ENCODE measurements around the gene BIN1. TPM values are rescaled to one million over a fixed set of nuclear protein-coding genes. Genes with fewer than 3 reads are reported as not detected.
A peak's percentile ranks its signal among the peaks of the same experiment; 100 is the strongest.

BIN1 gene
- total and polyA plus RNA-seq, 12 donors = 62.1 to 207 (median 125) TPM

DNA sequence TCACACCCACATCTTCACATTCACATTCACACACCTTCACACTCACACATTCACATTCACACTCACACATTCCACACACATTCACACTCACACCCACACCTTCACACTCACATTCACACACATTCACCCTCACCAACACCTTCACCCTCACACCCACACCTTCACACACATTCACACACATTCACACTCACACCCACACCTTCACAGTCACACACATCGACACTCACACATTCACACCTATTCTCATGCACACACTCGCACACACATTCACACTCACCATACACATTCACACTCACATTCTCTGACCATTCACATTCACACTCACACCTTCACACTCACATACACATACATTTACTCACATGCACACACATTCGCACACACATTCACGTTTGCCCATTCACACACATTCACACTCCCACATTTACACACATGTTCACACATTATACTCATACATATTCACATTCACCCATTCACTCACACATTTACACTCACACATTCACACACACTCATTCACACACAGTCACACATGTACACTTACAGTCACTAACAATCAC lies 62.7 kb downstream of the BIN1 start:
- Histone ChIP-seq H3K9me3 (replicated peaks in 1 of 3) (no peaks in the 10 kb centered on the region), H3K36me3 (replicated peaks in 1 of 2) (peaks cover 0 to 12% of the 10 kb centered on the region in 2 donors), H3K4me3 (no peak overlapping the region), H3K4me1 (replicated peaks in 1 of 2) (peaks cover 0 to 12% of the 10 kb centered on the region in 2 donors), H3K27ac (no peak overlapping the region), H3K27me3 (no peaks in the 10 kb centered on the region)
- 89 to 95% (median 91%) methylated on average over 4 of the region's 4 CpGs for WGBS, 4 donors
- TF ChIP-seq, protein P1, sequence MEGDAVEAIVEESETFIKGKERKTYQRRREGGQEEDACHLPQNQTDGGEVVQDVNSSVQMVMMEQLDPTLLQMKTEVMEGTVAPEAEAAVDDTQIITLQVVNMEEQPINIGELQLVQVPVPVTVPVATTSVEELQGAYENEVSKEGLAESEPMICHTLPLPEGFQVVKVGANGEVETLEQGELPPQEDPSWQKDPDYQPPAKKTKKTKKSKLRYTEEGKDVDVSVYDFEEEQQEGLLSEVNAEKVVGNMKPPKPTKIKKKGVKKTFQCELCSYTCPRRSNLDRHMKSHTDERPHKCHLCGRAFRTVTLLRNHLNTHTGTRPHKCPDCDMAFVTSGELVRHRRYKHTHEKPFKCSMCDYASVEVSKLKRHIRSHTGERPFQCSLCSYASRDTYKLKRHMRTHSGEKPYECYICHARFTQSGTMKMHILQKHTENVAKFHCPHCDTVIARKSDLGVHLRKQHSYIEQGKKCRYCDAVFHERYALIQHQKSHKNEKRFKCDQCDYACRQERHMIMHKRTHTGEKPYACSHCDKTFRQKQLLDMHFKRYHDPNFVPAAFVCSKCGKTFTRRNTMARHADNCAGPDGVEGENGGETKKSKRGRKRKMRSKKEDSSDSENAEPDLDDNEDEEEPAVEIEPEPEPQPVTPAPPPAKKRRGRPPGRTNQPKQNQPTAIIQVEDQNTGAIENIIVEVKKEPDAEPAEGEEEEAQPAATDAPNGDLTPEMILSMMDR (IDR thresholded peaks at IDR 0.05) = no peak
- DNase-seq = peak in 1 of 7 donors; percentile 40
- intact Hi-C loops (cut with DNase I) = loop anchor here in 1 of 2 donors (10.0 kb wide), 1 partner anchor 251 kb away; the partner anchor contains the start of gene ERCC3

DNA sequence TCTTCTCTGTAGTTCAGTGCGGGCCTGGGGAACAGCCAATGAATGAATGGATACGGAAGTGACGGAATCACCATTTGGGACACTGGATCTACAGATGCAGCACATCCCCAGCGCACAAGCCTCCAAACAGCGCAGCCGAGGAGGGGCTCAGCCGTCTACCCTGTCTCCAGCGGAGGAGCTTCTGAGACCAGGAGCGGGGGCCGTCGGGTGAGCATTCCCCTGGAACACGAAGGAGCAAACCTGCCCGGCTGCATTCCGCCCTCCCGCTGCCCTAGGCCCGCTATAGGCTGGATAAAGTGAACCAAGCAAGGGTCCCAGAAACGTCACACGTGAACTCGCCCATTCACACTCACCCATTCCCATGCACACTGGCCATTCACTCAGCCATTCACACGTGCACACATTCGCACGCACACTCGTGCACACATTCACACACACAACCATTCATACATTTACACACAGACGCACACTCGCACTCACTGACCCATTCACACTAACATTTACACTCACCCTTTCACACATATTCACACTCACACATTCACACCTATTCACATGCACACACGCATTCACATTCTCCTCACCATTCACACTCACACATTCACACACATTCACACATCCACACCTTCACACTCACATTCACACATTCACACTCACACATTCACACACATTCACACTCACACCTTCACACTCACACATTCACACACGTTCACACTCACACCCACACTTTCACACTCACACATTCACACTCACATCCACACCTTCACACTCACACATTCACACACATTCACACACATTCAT lies 63.4 kb downstream of the BIN1 start:
- Histone ChIP-seq H3K27ac (no peak overlapping the region), H3K27me3 (no peaks in the 10 kb centered on the region), H3K36me3 (replicated peaks in 1 of 2) (peaks cover 0 to 8% of the 10 kb centered on the region in 2 donors), H3K4me3 (no peak overlapping the region), H3K4me1 (replicated peaks in 1 of 2) (peaks cover 0 to 12% of the 10 kb centered on the region in 2 donors), H3K9me3 (replicated peaks in 1 of 3) (no peaks in the 10 kb centered on the region)
- WGBS, 4 donors = 89 to 93% (median 92%) methylated on average over 27 of the region's 27 CpGs
- intact Hi-C loops (cut with DNase I) = loop anchor here in 1 of 2 donors (10.0 kb wide), 1 partner anchor 251 kb away; the partner anchor contains the start of gene ERCC3
- DNase-seq = peak in 1 of 7 donors; percentile 47
- TF ChIP-seq, protein P1 (IDR thresholded peaks at IDR 0.05) = no peak
- no peak for TF ChIP-seq POLR2A (IDR thresholded peaks at IDR 0.05)

DNA sequence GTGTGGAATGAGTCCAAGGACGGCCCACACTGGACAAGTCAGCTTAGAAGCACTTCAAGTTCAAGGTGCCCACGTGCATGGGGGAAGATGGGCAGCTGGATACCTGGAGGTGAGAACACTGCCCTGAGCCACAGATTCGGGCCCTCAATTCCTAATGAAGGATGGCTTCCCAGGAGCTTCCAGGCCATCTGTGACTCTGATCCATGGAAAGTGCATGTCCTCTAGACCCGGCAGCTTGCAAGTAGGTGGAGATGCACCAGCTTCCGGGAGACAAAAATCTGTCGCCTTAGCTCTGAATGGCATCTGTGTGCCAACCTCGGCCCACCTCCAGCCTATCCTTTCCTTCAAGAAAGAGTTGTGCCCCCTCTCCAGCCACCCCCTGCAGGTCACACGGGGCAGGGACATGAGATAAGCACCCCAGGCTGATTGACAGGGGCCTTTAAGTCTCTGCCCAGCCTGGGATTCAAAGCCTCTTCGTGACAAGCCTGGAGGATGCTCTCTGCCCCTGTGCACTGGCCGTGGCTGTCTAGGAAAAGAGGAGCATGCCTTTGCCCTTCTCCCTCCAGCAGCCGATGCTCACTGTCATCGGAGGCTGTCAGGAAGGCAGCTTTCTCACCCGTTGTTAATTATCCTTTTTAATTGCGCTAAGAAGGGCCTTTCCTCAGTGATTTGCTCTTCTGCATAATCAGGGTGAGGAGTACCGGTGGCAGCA lies 65.5 kb downstream of the BIN1 start:
- Histone ChIP-seq H3K27ac (no peak overlapping the region), H3K36me3 (replicated peaks in 1 of 2) (no peaks in the 10 kb centered on the region), H3K4me3 (no peak overlapping the region), H3K27me3 (no peaks in the 10 kb centered on the region), H3K4me1 (replicated peaks in 1 of 2) (peaks cover 0 to 12% of the 10 kb centered on the region in 2 donors), H3K9me3 (replicated peaks in 1 of 3) (no peaks in the 10 kb centered on the region)
- no peak for DNase-seq
- intact Hi-C loops (cut with DNase I) = loop anchor here in 1 of 2 donors (10.0 kb wide), 1 partner anchor 253 kb away; the partner anchor contains the start of gene ERCC3
- 81 to 85% (median 81%) methylated on average over 13 to 15 of the region's 15 CpGs for WGBS, 4 donors
- TF ChIP-seq POLR2A (IDR thresholded peaks at IDR 0.05) = no peak
- TF ChIP-seq, protein P1 (IDR thresholded peaks at IDR 0.05) = no peak

DNA sequence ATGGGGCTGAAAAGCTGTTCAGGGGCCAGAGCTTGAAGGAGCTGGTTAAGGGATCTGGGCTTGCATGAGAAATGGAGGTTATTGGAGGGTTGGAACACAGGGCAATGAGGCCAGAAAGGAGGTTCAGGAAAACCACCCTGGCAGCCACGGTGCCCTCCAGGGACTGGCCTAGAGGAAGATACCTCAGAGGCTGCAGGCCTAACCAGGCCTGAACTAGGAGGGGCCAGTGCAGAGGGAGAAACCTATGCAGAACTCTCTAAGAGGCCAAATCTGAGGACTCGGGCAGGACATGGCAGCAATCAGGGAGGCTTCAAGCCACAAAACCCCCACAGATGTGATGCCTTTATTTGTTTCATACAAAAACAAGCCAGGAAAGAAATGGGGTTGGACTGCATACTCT lies 66.8 kb downstream of the BIN1 start:
- Histone ChIP-seq H3K9me3 (replicated peaks in 1 of 3) (no peaks in the 10 kb centered on the region), H3K27me3 (no peaks in the 10 kb centered on the region), H3K4me1 (replicated peaks in 1 of 2) (peaks cover 0 to under 1% of the 10 kb centered on the region in 2 donors), H3K27ac (no peak overlapping the region), H3K36me3 (replicated peaks in 1 of 2) (no peaks in the 10 kb centered on the region), H3K4me3 (no peak overlapping the region)
- TF ChIP-seq POLR2A (IDR thresholded peaks at IDR 0.05) = no peak
- TF ChIP-seq, protein P1 (IDR thresholded peaks at IDR 0.05) = no peak
- DNase-seq = no peak
- WGBS, 4 donors = 92 to 96% (median 93%) methylated on average over 2 of the region's 2 CpGs
- intact Hi-C loops (cut with DNase I) = loop anchor here in 1 of 2 donors (10.0 kb wide), 1 partner anchor 255 kb away; the partner anchor contains the start of gene ERCC3
